DMS114 treated with DMSO at 0.1 percent for 48 hours (cell line): ENCODE results near the gene PLAU.
"Not testable (repeated sequence)": the region's sequence is repeated elsewhere in the genome, so short reads cannot be mapped to it uniquely, and the experiment has no call there.

Experiments used
- DNase-seq: peaks from one replicate; lab custom pipeline; 2025; ENCODE audit not compliant: unreplicated experiment; lab: John Stamatoyannopoulos, UW

PLAU gene

DNA sequence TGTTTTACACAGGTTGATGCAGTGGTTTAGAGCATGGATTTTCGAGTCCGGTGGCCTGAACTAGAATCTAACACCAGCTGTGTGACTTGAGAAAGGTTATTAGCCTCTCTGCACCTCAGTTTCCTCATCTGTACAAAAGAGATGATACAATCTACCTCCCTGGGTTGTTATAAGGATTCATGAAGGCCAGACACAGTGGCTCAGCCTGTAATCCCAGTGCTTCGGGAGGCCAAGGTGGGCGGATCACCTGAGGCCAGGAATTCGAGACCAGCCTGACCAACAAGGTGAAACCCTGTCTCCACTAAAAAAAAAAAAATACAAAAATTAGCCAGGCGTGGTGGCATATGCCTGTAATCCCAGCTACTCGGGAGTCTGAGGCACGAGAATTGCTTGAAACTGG, 8.5 kb downstream of the PLAU start:
- DNase-seq, result not testable (repeated sequence)

DNA sequence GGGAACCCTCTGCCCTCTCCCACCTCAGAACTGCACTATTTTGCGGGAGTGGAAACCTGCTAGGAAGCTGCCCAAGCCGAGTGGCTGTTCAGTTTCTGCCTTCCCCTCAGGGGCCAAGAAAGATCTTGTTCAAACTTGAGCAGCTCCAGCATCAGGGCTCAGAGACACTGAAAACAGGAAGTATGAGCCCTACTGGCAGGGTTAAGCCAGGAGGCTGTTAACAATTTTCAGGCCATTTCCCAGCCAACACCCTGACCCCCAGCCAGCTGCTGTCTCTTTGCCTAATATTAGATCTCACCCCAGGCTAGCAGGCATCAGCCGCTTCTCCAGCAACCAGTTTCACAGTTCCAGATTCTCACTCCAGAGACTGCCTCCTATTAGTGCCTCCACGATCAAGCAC, 9.2 kb downstream of the PLAU start:
- no peak for DNase-seq

DNA sequence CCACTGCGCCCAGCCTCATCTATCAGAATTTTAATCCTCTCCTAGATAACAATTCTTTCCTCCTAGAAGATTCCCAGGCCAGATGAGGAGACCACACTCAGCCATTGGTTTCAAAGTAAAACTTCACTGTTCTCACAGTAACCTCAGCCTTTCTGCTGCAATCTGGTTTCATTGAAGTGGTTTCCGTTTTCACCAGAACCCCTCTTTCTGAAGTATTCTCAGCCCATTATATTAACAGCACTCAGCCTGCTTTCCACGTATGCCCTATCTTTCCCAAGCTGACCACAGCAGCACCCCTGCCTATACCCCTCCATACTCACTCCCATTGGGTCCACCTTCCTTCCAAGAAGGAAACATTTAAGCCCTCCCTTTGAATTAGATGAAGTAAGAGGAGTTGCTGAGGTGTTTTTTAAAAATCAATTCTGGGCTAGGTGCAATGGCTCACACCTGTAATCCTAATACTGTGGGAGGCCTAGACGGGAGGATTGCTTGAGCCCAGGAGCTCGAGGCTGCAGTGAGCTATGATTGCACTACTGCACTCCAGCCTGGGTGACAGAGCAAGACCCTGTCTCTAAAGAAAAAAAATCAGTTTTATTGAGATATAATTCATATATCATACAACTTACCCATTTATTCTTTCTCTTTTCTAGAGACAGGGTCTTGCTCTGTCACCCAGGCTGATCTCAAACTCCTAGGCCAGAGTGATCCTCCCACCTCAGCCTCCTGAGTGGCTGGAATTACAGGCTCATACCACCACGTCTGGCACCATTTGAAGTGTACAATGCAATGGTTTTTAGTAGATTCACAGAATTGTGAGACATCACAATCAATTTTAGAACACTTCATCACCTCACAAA, 11.3 kb downstream of the PLAU start:
- DNase-seq, result no peak

DNA sequence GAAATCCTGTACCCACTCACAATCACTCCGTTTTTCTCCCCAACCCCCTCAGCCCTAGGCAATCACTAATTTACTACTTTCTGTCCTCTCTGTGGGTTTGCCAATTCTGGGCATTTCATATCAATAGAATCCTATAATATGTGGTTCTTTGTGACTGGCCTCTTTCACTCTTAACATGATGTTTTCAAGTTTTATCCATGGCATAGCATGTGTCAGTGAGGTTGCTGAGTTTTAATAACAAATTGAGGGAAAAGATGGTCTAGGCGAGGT, 11.9 kb downstream of the PLAU start:
- no peak for DNase-seq

DNA sequence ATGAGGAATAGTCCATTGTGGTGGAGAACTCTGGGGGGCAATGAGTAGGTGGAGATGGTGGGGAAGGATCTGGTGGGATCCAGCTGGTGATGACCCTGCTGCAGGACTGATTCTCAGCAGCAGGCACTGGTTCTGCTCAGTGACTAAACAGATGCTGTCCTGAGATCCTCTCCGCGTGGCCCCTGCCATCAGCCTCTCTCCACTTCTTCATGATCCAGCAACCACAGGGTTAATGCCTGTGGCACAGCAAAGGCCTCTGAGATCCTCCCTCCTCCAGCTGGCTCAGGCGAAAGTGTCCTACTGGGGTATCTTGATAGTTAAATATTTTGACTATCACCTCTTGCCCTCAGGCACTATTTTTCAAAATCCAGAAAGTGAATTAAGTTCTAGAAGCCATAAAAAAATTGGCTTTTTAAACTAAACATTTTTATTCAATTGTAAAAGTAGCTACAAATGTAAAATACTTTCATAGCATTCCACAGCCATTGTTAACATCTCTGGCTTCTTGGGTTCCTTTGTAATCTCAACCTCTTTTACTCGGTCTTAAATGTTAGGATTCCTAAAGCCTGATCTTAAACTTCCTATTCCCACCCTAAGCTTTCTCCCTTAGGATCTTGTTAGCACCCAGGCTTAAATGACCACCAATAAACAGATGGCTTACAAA, 13.1 kb downstream of the PLAU start:
- DNase-seq, result no peak

DNA sequence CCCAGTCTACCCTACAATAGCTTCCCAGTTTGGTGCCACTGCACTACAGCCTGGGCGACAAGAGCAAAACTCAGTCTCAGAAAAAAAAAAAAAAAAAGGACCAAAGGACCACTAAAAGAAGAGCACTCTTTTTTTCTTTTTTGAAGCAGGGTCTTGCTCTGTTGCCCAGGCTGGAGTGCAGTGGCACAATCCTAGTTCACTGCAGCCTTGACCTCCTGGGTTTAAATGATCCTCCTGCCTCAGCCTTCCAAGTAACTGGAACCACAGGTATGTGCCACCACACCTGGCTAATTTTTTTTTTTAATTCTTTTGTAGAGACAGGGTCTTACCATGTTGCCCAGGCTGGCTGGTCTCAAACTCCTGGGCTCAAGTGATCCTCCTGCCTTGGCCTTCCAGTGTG, 14.0 kb downstream of the PLAU start:
- DNase-seq, result no peak

DNA sequence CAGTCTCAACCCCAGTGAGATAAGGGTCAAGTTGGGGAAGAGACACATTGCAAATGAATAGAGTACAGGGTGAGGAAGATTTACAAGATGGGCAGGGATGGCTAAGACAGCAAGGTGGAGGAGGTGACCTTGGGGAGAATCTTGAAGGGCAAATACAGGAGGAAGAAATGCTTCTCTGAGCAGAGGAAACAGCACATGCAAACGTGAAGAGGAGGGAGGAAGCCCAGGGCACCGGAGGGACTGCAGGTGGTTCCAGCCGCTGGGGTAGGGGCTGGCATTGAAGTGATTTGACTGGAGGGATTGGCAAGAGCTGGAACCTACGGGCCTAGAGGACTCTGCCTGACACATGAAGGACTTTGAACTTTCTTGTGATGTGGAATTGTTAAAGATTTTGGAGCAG, 14.6 kb downstream of the PLAU start:
- no peak for DNase-seq

DNA sequence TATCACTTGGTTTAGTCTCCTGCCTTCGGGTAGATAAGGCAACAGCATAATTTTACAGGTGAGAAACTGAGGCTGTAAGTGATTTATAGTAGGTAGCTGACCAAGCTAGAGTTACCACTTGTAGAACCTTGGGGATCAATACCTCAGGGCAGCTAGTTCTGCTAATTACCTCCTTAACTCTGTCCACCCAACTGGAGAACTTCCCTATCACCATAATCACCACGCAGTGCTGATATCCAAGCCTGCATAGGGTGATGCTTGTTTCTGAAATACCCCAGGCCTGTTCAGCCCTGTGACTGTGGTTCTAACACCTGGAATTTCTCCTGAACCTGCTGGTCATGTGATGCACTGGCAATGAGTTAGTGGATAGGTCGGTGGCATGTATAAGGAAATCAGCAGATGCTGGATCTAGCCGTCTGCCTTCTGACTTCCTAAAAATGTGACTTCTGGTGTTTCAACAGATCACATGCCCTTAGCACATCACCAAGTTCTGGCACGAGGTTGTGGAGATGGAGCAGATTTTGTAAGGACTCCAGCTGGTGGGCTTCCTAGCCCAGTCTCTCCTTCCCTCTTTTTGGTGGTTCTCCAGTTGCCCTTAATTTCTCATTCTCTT, 15.3 kb downstream of the PLAU start:
- no peak for DNase-seq

DNA sequence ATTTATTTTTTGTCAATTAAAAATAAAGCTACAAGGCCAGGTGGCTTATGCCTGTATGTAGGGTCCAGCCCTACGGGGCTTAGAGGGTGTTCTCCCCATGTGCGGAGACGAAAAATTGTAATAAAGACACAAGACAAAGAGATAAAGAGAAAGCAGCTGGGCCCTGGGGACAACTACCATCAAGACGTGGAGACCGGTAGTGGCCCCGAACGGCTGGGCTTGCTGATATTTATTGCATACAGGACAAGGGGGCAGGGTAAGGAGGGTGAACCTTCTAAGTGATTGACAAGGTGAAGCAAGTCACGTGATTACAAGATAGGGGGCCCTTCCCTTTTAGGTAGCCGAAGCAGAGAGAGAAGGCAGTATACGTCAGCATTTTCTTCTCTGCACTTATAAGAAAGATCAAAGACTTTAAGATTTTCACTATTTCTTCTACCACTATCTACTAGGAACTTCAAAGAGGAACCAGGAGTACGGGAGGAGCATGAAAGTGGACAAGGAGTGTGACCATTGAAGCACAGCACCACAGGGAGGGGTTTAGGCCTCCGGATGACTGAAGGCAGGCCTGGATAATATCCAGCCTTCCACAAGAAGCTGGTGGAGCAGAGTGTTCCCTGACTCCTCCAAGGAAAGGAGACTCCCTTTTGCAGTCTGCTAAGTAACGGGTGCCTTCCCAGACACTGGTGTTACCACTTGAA, 19.8 kb downstream of the PLAU start:
- not testable (repeated sequence) for DNase-seq

DNA sequence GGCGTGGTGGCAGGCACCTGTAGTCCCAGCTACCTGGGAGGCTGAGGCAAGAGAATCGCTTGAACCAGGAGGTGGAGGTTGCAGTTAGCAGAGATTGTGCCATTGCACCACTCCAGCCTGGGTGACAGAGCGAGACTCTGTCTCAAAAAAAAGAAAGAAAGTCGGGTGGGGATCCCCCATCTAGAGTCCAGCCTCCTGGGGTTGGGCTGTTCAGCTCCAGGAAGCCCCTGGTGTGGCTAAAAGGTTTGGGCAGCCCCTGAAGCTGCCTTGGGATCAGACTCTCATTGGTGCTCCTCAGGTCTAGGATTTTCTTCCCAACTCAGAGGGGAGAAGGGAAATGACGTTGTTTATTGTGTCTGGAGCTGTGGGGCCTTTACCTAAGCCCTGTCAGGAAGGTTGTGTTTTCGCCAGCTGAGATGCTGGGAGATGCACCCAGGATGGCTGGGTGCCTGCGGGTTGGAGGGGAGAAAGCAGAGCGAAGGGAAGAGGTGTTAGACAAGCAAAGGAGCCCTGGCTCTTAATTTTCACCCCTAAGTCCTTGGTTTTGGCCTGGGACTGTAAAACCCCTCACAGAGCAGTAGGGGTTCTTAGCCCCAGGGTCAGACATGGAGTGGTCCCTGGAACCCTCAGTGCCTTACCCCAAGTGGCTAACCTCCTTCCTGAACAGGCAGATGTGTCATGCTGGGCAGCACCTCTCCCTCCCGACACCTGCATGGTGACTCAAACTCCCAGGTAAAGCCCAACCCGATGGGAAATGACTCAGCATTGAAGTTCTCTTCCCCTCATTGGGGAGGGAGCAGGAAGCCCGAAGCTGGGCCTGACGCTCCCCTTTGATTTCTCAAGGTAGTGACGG, 21.1 kb downstream of the PLAU start:
- no peak for DNase-seq

DNA sequence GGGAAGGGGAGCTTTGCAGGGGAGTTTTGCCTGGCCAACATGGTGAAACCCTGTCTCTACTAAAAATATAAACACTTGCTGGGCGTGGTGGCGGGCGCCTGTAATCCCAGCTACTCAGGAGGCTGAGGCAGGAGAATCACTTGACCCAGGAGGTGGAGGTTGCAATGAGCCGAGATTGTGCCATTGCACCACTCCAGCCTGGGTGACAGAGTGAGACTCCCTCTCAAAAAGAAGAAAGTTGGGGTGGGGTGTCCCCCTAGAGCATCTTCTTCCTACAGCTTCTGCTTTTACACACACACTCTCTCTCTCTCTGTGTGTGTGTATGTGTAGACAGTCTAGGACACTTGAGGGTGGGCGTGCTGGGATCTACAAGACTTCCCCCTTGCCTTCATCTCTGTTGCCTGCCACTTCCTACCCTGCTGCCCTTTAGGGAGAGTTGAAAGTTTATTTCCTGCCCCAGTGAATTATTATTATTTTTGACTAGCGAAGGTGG, 21.7 kb downstream of the PLAU start:
- DNase-seq, result no peak

DNA sequence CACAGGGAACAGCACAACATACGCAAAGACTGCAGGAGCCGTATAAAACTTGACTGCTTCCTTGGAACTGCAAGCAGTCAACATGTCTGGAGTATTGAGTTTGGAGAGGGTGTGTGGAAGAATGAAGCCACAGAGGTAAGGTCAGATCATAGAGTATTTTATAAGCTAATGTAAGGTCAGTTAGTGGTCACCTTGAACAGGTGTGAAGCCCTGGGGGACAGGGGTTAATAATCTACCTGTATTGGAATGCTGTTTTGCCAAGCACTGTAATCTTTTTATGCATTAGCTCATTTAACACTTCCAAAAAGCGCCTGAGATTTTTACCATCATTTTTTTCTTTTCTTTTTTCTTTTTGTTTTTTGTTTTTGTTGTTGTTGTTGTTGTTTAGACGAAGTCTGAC, 23.1 kb downstream of the PLAU start:
- no peak for DNase-seq

DNA sequence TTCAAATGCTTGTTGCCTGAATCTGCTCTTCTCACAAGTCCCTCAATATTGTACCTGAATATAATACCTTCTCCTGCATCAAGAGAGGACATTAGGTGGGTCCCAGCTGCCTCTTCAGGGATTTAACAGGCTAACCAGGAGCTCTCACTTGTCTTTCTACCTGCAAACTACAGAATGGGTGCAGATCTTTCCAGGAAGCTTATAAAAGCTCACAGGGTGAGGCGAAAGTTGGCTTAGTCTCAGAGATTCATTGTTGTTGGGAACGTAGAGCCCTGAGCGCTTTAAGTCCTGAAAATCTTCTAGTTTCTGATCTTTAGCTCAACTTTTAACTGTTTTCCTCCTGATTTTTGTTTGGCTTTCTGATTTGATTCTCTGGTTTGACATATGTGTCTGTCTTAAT, 25.0 kb downstream of the PLAU start:
- DNase-seq, result no peak

DNA sequence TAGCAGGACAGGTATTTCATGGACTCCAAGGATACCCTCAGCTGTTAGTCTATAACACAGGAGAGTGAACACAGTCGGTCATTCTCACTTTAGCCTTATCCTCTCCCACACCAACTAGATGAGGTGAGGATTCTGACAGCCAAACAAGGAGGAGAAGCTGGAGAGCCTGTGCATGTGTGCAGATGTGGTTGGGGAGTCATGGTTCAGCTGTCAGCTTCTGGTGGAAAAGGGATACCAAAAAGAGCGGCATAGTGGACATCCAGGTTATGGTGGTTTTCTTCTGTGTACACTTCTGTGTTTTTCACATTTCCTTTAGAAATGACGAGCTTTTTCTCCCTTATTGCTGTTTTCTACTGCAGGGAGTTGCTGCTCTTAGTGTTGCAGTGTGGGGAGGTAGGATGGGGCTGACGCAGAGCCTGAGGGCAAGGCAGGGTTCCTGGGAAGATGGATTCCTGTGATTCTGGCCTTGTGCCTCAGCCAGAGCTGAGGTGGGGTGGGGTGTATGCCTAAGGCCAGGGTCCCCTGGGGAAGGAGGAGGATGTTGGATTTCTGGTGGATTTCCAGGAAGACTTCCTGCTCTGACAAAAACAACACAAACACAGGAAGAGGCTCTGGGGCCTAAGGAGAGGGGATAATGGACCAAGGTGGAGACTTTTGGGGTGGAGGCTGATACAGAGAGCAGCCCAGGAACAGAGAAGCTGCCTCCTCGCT, 26.6 kb downstream of the PLAU start:
- DNase-seq, result no peak

DNA sequence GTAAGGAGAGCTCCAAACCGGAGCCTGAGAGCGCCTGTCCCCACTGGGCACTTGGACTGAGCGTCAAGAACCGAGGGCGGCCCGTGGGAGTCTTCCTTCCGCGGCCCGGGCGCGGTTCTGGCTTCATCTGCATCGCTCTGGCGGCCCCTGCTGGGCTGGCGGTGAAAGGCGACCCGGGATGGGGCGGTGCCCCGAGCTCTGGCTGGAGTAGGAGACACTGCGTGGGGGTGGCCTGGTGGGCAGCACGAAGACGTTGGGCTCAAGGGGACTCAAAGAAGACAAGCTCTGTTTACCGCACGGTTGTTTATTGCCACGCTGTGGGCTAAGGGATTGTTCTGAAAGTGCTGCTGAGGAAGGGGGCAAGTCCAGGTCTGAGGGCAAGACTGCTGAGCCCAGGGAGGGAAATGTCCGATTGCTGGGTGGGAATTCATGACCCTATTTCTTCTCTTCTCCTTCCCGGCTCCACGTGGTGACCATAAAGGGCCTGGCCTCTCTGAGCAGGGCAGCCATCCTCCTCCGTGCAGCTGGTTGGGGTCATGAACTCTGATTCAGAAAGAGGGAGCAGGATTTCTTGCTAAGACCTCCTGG, 29.8 kb downstream of the PLAU start:
- no peak for DNase-seq

DNA sequence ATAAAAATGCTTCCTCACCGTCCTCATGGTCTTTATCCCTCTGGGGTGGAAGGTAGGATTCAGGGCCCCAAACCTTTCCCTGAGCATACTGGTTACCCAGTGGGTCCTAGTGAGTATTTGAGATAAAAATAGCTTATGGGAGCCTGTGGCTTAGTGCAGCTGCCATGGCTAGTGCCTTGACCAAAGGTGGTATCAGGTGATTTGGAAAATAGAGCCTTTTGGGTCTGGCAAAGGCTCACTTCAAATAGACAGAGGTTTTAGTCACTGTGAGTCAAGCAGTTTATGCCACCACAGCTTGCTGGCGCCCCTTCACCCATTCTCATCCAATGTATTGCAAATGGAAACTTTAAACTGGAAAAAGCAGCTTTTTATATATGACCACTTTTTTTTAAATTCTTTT, 30.4 kb downstream of the PLAU start:
- DNase-seq, result no peak

DNA sequence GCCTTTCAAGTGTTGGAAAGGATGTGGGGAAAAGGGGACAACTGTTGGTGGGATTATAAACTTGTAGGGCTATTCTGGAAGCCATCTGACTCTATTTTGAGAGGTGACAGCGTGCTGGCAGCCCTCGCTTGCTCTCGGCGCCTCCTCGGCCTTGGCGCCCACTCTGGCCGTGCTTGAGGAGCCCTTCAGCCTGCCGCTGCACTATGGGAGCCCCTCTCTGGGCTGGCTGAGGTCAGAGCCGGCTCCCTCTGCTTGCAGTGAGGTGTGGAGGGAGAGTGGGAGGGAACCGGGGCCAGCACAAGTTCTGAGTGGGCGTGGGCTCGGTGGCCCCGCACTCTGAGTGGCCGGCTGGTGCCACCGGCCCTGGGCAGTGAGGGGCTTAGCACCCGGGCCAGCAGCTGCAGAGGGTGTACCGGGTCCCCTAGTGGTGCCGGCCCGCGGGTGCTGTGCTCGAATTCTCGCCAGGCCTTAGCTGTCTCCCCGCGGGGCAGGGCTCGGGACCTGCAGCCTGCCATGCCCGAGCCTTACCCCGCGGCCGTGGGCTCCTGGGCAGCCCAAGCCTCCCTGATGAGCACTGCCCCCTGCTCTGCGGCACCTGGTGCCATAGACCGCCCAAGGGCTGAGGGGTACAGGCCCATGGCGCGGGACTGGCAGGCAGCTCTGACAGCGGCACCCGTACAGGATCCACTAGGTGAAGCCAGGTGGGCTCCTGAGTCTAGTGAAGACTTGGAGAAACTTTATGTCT, 33.6 kb downstream of the PLAU start:
- no peak for DNase-seq

DNA sequence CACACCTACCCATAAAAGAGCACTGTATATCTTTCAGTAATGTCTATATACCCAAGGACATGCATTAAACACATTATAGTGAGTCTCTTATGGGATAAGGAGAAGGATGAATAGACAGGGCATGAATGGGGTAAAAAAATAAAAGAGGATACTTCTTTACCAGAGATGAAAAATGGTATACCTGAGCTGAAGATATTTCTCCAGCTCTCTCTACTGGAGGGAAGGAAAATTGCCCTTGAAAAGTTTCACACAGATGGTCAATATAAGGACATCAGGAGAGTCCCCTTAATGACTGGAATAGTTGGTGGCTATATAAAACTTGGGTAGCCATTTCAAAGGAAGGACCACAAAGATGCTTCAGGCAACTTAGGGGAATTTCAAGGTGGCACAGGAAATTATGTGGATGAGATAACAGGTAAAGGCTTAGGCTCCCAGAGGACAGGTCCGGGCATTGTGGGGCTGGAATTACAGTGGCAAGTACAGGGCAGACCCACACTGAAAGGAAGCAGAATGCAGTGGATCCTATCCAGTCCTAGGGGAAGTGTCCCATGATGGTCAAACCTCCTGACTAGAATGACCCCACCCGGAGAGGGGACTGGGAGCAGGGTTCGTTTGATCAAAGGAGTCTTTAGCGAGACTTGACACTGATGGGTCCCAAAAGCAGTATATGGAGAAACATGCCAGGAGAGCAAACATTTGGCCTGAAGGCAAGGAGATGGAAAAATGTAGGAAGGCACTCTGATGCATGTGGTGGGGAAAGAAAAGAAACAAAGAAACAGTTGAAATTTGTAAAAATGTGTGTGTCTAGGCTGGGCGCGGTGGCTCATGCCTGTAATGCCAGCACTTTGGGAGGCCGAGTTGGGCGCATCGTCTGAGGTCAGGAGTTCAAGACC, 35.6 kb downstream of the PLAU start:
- no peak for DNase-seq
